Stimulated activated CD8-positive, alpha-beta memory T cell treated with anti-CD3 and anti-CD28 coated beads, Interleukin-12 subunit alpha, Interleukin-12 subunit beta, amount 100 ng/mL, for 24 hours (primary cell): ENCODE data around the gene HACE1.
"Not testable (repeated sequence)": the region's sequence is repeated elsewhere in the genome, so short reads cannot be mapped to it uniquely, and the experiment has no call there.

Experiments
- DNase-seq: peaks from one replicate; pipeline ENCODE4 v3.0.0-alpha.2; 2020; ENCODE audit errors: extremely low read depth

Gene HACE1

GRCh38 chr6:104829183-104829958, 30.3 kb downstream of the HACE1 start:
- no peak for DNase-seq

GRCh38 chr6:104828478-104828877, 31.2 kb downstream of the HACE1 start:
- DNase-seq: no peak

DNA sequence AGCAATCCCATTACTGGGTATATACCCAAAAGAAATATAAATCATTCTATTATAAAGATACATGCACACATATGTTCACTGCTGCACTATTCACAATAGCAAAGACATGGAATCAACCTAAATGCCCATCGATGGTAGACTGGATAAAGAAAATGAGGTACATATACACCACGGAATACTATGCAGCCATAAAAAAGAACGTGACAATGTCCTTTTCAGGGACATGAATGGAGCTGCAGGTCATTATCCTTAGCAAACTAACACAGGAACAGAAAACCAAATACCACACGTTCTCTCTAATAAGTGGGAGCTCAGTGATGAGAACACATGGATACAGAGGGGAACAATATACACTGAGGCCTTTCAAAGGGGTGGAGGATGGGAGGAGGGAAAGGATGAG, 38.9 kb downstream of the HACE1 start:
- not testable (repeated sequence) for DNase-seq

GRCh38 chr6:104816125-104816524, 43.6 kb downstream of the HACE1 start:
- DNase-seq: no peak

DNA sequence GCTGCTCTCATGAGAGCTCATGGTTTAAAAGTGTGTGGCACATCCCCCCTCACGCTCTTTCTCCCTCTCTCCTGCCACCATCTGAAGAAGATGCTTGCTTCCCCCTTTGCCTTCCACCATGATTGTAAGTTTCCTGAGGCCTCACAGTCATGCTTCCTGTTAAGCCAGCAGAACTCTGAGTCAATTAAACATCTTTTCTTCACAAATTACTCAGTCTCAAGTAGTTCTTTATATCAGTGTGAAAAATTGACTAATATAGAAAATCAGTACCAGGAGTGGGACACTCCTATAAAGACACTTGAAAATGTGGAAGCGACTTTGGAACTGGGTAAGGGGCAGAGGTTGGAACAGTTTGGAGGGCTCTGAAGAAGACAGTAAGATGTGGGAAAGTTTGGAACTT, 45.0 kb downstream of the HACE1 start:
- DNase-seq: no peak

GRCh38 chr6:104813552-104813951, 46.2 kb downstream of the HACE1 start:
- DNase-seq: no peak

DNA sequence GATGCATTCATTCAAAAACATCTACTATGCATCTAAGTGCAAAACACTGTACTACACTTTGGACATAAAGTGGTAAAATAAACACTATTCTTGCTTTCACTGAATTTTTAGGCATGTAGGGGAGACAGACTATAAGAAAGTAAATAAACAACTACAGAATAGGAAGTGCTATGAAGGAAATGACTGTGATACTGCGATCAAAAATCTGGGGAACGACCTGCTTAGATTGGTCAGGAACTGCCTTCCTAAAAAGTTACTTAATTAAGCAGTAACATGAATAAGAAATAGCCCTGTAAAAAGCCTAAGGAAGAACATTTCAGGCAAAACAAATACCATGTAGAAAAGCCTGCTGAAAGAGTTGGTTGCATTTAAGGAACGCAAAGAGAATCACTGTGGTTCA, 50.6 kb downstream of the HACE1 start:
- DNase-seq: no peak

- not testable (repeated sequence) for DNase-seq
Observed at GRCh38 chr6:104805335-104805734, 54.4 kb downstream of the HACE1 start.

- no peak for DNase-seq
Observed at GRCh38 chr6:104799134-104799657, 60.5 kb downstream of the HACE1 start.

DNA sequence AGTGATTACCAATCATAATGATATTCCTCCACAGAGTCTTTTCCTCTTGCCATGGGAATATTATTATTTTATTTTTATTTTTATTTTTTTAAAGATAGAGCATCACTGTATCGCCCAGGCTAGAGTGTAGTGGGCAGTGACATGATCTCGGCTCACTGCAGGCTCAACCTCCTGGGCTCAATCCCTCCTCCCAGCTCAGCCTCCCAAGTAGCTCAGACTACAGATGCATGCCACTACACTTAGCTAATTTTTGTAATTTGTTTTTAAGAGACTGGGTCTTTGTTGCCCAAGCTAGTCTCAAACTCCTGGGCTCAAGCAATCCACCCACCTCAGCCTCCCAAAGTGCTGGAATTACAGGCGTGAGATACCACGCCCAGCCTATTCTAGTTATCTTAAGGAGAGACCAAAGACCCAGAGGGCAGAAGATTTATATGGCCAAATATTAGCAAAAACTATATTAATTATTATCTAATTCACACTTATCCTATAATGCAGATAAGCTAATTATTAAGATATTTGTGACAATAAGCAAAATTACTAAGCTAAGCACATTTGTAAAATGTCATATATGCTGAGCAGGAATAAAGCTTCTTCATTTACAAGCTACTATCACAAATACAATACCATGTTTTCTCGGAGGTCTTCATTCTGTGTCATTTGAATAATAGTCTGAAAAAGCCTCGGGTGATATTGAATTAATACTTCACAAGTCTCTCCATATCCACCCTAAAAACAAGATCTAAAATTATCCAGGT, 63.5 kb downstream of the HACE1 start:
- DNase-seq: no peak

- no peak for DNase-seq
Observed at GRCh38 chr6:104795363-104795762, 64.4 kb downstream of the HACE1 start.

GRCh38 chr6:104789770-104790190, 69.9 kb downstream of the HACE1 start:
- DNase-seq: no peak

- no peak for DNase-seq
Observed at GRCh38 chr6:104788400-104788799, 71.3 kb downstream of the HACE1 start.

GRCh38 chr6:104787305-104787704, 72.4 kb downstream of the HACE1 start:
- DNase-seq: no peak

DNA sequence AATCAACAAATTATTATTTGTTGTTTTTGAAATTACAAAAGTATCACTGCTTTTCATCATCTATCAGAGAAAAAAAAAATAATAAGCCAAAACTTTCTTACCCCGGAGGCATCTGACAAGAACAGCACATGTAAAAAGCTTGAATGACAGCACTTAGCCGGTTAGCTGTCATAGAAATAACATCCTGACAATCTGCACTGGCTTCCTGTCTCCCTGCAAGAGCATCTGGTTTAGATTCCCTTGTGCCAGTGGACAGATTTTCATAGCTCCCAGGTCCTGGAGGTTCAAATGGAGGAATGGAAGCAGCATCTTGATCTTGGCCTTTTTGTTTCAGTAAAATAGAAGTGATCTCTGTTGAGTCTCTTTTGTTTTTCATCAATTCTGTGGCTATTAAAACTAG, 74.8 kb downstream of the HACE1 start:
- DNase-seq: no peak

- DNase-seq: no peak
Observed at GRCh38 chr6:104771258-104771832, 88.4 kb downstream of the HACE1 start.

GRCh38 chr6:104768906-104769305, 90.8 kb downstream of the HACE1 start:
- no peak for DNase-seq

DNA sequence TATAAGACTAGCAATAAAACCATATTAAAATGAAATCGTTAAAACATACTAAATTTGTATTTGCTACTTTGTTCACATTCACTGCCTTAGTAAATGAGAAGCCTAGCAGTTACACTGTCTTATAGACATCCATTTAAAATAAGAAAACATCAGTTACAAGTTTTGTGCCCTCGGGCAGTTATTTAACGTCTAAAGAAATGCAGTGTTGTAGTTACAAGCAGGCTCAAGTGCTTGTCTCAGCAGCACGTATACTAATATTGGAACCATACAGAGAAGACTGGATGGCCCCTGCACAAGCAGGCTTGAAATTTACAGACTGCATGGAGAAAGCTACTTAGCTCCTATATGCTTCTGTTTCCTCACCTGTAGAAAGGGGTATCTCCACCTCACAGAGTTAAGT, 93.1 kb downstream of the HACE1 start:
- no peak for DNase-seq

- DNase-seq: no peak
Observed at GRCh38 chr6:104754788-104755409, 104.8 kb downstream of the HACE1 start.

DNA sequence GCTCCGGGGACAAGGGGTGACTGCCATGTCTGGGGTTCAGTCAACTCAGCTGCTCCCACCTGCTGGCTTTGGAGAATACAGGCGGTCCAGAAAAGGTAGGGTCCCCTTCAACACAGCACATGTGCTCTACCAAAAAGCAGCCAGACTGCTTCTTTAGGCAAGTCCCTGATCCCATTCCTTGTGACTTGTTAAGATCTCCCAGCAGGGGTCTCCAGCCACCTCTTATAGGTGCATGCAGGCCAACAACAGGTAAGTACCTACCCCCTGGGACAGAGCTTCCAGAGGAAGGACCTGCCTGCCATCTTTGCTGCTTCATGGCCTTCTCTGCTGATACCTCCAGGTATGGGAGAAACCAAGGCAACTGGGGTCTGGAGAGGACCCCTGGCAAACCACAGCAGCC, 106.5 kb downstream of the HACE1 start:
- DNase-seq: no peak

DNA sequence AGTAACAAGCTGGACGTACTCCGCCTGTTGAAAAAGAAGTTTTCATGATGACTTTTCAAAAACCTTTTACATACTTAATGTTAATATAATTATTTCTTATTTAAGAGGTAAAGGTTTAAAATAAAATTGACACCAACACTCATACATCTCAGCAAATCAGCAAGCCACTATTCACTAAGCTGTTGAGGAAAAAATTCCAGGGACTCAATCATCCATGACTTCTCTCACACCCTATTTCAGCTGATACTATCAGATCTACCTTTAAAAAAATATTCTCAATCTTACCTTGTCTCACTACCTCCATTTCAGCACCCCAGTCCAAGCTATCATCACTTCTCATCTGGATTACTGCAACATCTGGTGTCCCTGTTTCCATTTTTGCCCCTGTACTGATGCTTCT, 109.3 kb downstream of the HACE1 start:
- DNase-seq: no peak

DNA sequence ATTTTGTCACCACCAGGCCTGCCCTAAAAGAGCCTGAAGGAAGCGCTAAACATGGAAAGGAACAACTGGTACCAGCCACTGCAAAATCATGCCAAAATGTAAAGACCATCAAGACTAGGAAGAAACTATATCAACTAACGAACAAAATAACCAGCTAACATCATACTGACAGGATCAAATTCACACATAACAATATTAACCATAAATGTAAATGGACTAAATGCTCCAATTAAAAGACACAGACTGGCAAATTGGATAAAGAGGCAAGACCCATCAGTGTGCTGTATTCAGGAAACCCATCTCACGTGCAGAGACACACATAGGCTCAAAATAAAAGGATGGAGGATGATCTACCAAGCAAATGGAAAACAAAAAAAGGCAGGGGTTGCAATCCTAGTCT, 120.6 kb downstream of the HACE1 start:
- not testable (repeated sequence) for DNase-seq
